Measurements from ENCODE around the gene ZNF423.

DNA sequence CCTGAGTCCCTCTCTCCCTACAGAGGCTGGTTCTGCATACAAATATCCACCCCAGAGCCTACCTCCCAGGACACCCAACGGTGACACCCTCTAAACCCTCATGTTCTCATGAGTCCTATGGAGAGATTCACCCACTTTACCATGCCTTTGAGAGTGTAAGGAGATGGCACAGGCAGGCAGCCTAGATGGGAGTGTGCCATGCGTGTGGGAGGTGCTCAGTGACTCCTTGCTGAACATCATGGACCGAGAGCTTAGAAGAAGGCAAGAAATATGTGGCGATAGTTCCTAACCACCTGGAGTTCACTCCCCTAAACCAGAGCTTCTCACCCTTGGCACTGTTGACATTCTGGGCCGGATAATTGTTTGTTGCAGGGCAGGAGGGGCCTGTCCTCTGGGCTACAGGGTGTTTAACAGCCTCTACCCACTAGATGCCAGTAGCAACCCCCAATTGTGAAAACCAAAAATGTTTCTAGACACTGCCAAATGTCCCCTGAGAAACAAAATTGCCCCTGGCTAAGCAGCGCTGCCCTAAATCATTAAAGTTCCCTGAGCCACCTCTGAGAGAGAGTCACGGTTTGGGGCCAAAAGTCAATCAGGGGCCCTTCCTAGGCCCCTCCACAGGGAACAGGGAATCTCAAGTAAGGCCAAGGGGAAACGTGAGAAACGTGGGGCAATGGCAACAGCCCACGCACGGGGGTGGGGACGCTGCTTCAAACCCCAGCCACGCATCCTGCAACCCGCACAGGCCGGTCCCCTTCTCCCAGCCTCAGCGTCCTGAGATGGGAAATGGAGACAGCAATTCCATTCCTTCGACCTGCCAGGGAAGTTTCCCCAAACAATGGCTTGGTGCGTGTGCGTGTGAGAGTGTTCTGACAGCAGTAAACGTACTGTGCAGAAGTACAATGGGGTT is 415.5 kb downstream of the ZNF423 start:
- TF ChIP-seq FOXA1 (IDR thresholded peaks at IDR 0.05), result no peak
- TF ChIP-seq, protein P1, sequence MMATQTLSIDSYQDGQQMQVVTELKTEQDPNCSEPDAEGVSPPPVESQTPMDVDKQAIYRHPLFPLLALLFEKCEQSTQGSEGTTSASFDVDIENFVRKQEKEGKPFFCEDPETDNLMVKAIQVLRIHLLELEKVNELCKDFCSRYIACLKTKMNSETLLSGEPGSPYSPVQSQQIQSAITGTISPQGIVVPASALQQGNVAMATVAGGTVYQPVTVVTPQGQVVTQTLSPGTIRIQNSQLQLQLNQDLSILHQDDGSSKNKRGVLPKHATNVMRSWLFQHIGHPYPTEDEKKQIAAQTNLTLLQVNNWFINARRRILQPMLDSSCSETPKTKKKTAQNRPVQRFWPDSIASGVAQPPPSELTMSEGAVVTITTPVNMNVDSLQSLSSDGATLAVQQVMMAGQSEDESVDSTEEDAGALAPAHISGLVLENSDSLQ (IDR thresholded peaks at IDR 0.05), result no peak
- no peak for TF ChIP-seq LEF1 (IDR thresholded peaks at IDR 0.05; ENCODE audit: borderline replicate concordance)
